Common myeloid progenitor, CD34-positive (primary cell): Measurements from ENCODE around the gene TEX38. TPM values are rescaled to one million over a fixed set of nuclear protein-coding genes. Genes with fewer than 3 reads are reported as not detected.

Experiments
- CTCF ChIA-PET: fragments of 350-600 bp; sonication (Branson Sonifier 250); formaldehyde crosslinking; loops from one replicate; lab custom pipeline; 2021; ENCODE audit warnings: antibody characterized with exemption; lab: Charles Lee
- POLR2A ChIA-PET: fragments of 350-600 bp; sonication (Branson Sonifier 250); formaldehyde crosslinking; loops from one replicate; lab custom pipeline; 2021; ENCODE audit warnings: antibody characterized with exemption; lab: Charles Lee
- DNase-seq, 3 donors: peaks; one replicate each; pipeline versions ENCODE4 v3.0.0 to v3.0.0-alpha.2; 2013
- H3K27ac ChIP-seq, 2 experiments: 1 replicate in 1 of 2; 2 replicates in 1 of 2; pipeline ENCODE4 v1.7.0; 2013; ENCODE audit warnings: inconsistent platforms in 2 of 2, low read length in 2 of 2, mild to moderate bottlenecking in 2 of 2, low read depth in 1 of 2, moderate library complexity in 1 of 2; ENCODE audit not compliant: severe bottlenecking in 2 of 2, insufficient read depth in 1 of 2, poor library complexity in 1 of 2
- H3K27me3 ChIP-seq, 5 experiments: replicated peaks in 2 of 5; 1 replicate in 3 of 5; 2 replicates in 2 of 5; pipeline versions ENCODE4 v1.6.1 to v1.7.0; 2013; ENCODE audit warnings: low read length in 4 of 5, mild to moderate bottlenecking in 2 of 5, moderate library complexity in 2 of 5, inconsistent platforms in 1 of 5; ENCODE audit not compliant: insufficient read depth in 5 of 5, control insufficient read depth in 4 of 5
- H3K36me3 ChIP-seq, 4 experiments: 1 replicate in 2 of 4; 2 replicates in 2 of 4; pipeline versions ENCODE4 v1.6.1 to v1.7.0; 2013; ENCODE audit warnings: low read length in 3 of 4, control low read depth in 1 of 4, mild to moderate bottlenecking in 1 of 4; ENCODE audit not compliant: control insufficient read depth in 4 of 4, insufficient read depth in 4 of 4
- H3K4me1 ChIP-seq, 4 experiments: 1 replicate in 3 of 4; 2 replicates in 1 of 4; pipeline versions ENCODE4 v1.6.1 to v1.7.1; 2013; ENCODE audit warnings: low read length in 3 of 4, mild to moderate bottlenecking in 3 of 4, control low read depth in 1 of 4, inconsistent platforms in 1 of 4, moderate library complexity in 1 of 4; ENCODE audit not compliant: control insufficient read depth in 4 of 4, insufficient read depth in 4 of 4; ENCODE audit errors: control extremely low read depth in 1 of 4
- H3K4me3 ChIP-seq, 7 experiments: 1 replicate in 4 of 7; 2 replicates in 3 of 7; pipeline versions ENCODE4 v1.5.1 to v1.7.0; 2013; ENCODE audit warnings: mild to moderate bottlenecking in 7 of 7, low read length in 6 of 7, moderate library complexity in 6 of 7, inconsistent platforms in 2 of 7, low read depth in 2 of 7, control low read depth in 1 of 7; ENCODE audit not compliant: insufficient read depth in 4 of 7, control insufficient read depth in 1 of 7; ENCODE audit errors: extremely low read depth in 1 of 7
- H3K9me3 ChIP-seq, 5 experiments: 1 replicate in 4 of 5; 2 replicates in 1 of 5; pipeline versions ENCODE4 v1.6.1 to v1.7.1; 2013; ENCODE audit warnings: low read length in 4 of 5, mild to moderate bottlenecking in 2 of 5, inconsistent platforms in 1 of 5, low read depth in 1 of 5, moderate library complexity in 1 of 5; ENCODE audit not compliant: control insufficient read depth in 4 of 5, insufficient read depth in 2 of 5; ENCODE audit errors: control extremely low read depth in 1 of 5
- WGBS: methylation state at CpG from one replicate; pipeline ENCODE4 v1.1.5; 2013; ENCODE audit not compliant: insufficient coverage; 5-methylcytosine and 5-hydroxymethylcytosine counted together
- polyA plus RNA-seq: library from polyadenylated mRNA; unstranded; fragments of 120-200 nt; gene quantifications from one replicate; pipeline ENCODE4 v1.2.1, GENCODE V29; 2013

TEX38 gene
- 0.37 TPM for polyA plus RNA-seq

DNA sequence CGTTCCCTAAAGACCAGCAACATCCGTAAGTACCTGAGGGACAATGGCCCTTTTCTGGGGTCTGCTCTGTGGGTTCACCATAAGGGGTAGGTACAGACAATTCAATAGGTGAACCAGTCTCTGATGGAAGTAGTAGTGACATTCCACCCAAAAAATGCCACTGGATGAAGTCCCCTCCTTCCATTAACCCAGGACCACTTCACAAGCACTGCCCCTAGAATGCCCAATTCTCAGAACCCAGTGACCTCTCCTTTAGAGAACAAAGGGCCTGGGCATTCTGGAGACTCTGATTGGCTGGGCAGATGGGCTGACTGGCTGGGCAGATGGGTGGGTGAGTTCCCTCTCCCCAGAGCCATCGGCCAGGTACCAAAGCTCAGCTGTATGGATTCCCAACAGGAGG lies at the start of gene TEX38:
TEX38 (plus strand) TSS at position 301 of the 400 bp plus-strand sequence; CDS start at position 382, 81 bp downstream.
- Histone ChIP-seq H3K4me3 (no peak within 1 kb of the TSS), H3K36me3 (peaks cover 0 to 31% (median 7%) of the 10 kb centered on the region in 4 experiments), H3K9me3 (no peaks in the 10 kb centered on the region), H3K27ac (no peak within 1 kb of the TSS), H3K27me3 (no peaks in the 10 kb centered on the region), H3K4me1 (peaks cover 4 to 25% (median 9%) of the 10 kb centered on the region in 4 experiments)
- ChIA-PET POLR2A (no interaction called here), CTCF (interaction anchor here (0.6 kb wide), 1 partner anchor 80 kb away, joined by 3 read pairs; no protein-coding TSS in a partner anchor)
- 94% methylated on average over 3 of the region's 3 CpGs for WGBS
- no peak for DNase-seq

DNA sequence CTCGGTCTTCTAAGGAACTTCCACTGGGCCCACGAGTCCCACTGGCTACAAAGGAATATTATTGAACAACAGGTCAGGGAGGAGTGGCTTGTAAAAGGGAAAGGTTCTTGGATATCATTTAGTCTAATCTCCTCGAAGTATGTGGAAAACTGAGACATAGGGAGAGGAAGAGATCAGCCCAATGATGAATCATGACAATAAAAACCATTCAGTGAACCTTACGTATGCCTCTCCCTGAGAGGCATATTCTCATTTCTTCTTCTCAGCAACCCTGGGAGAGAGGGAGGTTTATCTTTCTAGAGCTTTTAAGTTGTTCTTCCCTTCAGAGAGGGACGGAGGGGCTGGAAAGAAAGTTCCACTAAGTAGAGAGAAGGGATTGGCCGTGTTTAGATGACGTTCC lies 49.7 kb upstream of the TEX38 start:
- POLR2A ChIA-PET = no interaction called here
- Histone ChIP-seq H3K27me3 (peaks cover 0 to 1% (median 0%) of the 10 kb centered on the region in 5 experiments), H3K4me3 (no peak overlapping the region), H3K4me1 (peaks cover 0 to 7% (median 5%) of the 10 kb centered on the region in 4 experiments), H3K9me3 (no peaks in the 10 kb centered on the region), H3K36me3 (no peaks in the 10 kb centered on the region), H3K27ac (no peak overlapping the region)
- WGBS = 89% methylated on average over 5 of the region's 7 CpGs
- no peak for DNase-seq
- CTCF ChIA-PET = interaction anchor here (0.9 to 2.9 kb wide), 7 partner anchors 8 to 106 kb away, joined by 3 to 13 read pairs (median 6); no protein-coding TSS in a partner anchor

DNA sequence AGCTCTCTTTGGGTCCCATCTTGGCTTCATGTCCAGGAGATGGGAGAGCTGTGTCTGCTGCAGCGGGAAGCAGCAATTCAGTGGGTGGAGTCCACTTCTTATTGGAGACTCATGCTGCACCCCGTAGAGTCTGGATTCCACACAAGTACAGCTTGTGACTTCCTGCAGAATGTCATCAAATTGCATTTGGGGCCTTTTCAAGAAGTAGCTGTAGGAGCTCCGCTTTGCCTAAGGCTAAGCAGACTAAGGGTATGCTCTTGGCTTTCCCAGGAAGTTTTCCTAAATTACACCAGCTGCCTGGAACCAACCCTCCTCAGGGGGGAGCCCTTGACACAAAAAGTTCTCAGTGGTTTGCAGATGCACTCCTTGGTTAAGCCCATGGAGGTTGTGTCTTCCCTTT lies 49.3 kb upstream of the TEX38 start:
- DNase-seq = peak in 2 of 3 donors; percentile 23 to 42
- CTCF ChIA-PET = interaction anchor here (0.9 to 2.9 kb wide), 7 partner anchors 8 to 105 kb away, joined by 3 to 13 read pairs (median 6); no protein-coding TSS in a partner anchor
- H3K9me3 ChIP-seq = no peaks in the 10 kb centered on the region
- H3K27me3 ChIP-seq = peaks cover 0 to 1% (median 0%) of the 10 kb centered on the region in 5 experiments
- 83% methylated on average over 3 of the region's 3 CpGs for WGBS
- no peak overlapping the region for H3K27ac ChIP-seq
- no peak overlapping the region for H3K4me3 ChIP-seq
- POLR2A ChIA-PET = no interaction called here
- peaks cover 0 to 4% (median 1%) of the 10 kb centered on the region in 4 experiments for H3K4me1 ChIP-seq
- no peaks in the 10 kb centered on the region for H3K36me3 ChIP-seq

DNA sequence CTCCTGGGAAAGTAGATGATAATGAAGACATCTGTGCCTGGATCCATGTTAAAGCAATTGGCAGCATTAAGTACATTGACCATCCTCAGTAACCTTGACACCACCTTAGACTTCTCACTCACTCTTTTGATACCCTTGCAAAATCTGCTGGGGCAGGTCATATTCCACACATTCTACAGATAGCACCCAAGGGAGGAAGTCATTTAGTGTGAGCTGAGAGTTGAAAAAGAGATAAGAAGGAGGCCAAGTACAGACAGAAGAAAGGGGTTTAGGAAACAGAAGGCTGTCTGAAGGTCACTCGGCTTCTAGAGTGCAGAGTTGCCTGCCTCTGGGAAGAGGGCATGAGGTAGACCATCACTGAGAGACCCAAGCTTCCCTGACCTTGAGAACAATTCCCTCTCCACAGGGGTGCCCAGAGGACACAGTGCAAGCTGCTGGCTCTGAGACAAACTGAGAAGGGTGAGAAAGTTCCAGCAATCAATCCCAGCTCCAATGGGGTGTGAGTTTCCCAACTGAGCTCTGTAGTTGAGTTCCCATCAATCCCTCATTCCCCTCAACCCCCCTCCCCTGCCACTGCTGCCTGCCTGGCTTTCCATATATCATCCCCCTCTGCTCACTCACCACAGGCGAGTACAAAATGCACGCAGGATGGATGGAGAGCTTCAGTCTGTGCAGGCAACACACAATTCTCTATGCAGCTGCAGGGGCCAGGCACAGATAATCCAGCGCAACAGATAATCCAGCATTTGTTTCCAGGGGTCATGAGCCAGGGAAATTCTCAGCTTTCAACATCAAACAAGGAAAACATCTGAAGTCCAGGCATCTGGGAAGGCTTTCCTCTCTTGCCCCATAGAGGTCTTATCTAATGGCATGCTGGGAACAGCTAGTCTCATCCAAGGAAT lies 47.7 kb upstream of the TEX38 start:
- DNase-seq = no peak
- no peaks in the 10 kb centered on the region for H3K9me3 ChIP-seq
- H3K27me3 ChIP-seq = peaks cover 0 to 1% (median 0%) of the 10 kb centered on the region in 5 experiments
- peaks cover 0 to 4% (median 1%) of the 10 kb centered on the region in 4 experiments for H3K4me1 ChIP-seq
- WGBS = 93% methylated on average over 3 of the region's 4 CpGs
- no peak overlapping the region for H3K27ac ChIP-seq
- POLR2A ChIA-PET = no interaction called here
- CTCF ChIA-PET = interaction anchor here (0.7 to 2.9 kb wide), 8 partner anchors 8 to 101 kb away, joined by 3 to 13 read pairs (median 4); partner anchors contain the start of gene MKNK1
- no peak overlapping the region for H3K4me3 ChIP-seq
- H3K36me3 ChIP-seq = no peaks in the 10 kb centered on the region

DNA sequence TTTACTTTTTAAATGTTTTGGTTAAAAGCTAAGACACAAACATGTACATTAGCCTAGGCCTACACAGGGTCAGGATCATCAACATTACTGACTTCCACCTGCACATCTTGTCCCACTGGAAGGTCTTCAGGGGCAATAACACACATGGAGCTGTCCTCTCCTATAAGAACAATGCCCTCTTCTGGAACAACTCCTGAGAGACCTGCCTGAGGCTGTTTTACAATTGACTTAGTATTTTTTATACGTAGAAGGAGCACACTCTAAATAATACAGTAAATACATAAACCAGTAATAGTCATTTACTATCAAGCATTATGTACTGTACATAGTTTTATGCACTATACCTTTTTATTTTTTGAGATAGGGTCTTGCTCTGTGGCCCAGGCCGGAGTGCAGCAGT lies 40.9 kb upstream of the TEX38 start:
- no peak for DNase-seq
- Histone ChIP-seq H3K9me3 (no peaks in the 10 kb centered on the region), H3K4me3 (no peak overlapping the region), H3K27me3 (no peaks in the 10 kb centered on the region), H3K27ac (no peak overlapping the region), H3K36me3 (peaks cover 2 to 30% (median 14%) of the 10 kb centered on the region in 4 experiments), H3K4me1 (no peaks in the 10 kb centered on the region)
- ChIA-PET POLR2A (no interaction called here), CTCF (interaction anchor here (0.7 to 1.7 kb wide), 3 partner anchors 9 to 95 kb away, joined by 3 to 6 read pairs (median 4); no protein-coding TSS in a partner anchor)
- WGBS = 100% methylated on average over 1 of the region's 2 CpGs

DNA sequence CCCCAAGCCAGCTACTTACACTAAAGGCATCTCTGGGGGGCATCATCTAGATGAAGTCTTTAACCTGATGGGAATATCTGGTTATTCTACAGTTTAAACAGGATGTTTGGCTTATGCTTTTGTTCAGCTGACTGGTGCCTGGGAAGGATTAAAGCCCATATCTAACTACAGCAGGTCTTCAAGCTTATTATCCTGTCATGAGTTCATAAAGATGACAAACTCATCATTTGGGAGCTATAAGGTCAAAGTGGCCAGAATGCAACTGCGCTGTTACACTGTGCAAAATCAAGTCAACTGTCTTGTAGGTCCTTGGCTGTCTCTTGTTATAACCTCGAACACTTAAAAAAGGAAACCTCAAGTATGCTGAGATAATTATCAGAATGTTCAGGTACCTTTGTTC lies 36.4 kb upstream of the TEX38 start:
- Histone ChIP-seq H3K27ac (no peak overlapping the region), H3K27me3 (no peaks in the 10 kb centered on the region), H3K4me3 (no peak overlapping the region), H3K4me1 (no peaks in the 10 kb centered on the region), H3K9me3 (no peaks in the 10 kb centered on the region), H3K36me3 (peaks cover 5 to 40% (median 22%) of the 10 kb centered on the region in 4 experiments)
- no peak for DNase-seq
- WGBS = 100% methylated on average over 2 of the region's 2 CpGs
- POLR2A ChIA-PET = no interaction called here
- CTCF ChIA-PET = interaction anchor here (0.6 to 1.4 kb wide), 2 partner anchors 17 to 85 kb away, joined by 3 to 4 read pairs; no protein-coding TSS in a partner anchor
